Ovary (tissue), 3 donors: ENCODE measurements around the gene SF1.

ENCODE experiments used
- CTCF ChIP-seq, 3 donors: fragments of 450-650 bp in 2 of 3; fragments of 200-600 bp in 1 of 3; IDR thresholded peaks; one replicate each; pipeline versions ENCODE4 v1.5.1 to v1.8.0; 2016 to 2022; ENCODE audit warnings: antibody characterized with exemption in 3 of 3, mild to moderate bottlenecking in 1 of 3
- POLR2A ChIP-seq: fragments of 450-650 bp; IDR thresholded peaks from one replicate; pipeline ENCODE4 v1.6.1; 2017; ENCODE audit warnings: antibody characterized with exemption, mild to moderate bottlenecking, moderate library complexity
- donor health status: DM: no; HTN: no; CAD: no.

- no peak for TF ChIP-seq POLR2A
- peak; percentile 33 to 50 (median 47) for TF ChIP-seq CTCF (IDR thresholded peaks at IDR 0.05)
Observed at GRCh38 chr11:64767344-64768299, 10.7 kb downstream of the SF1 start.
